ENCODE measurements around the gene GLRA1.
"Not testable (repeated sequence)": the region's sequence is repeated elsewhere in the genome, so short reads cannot be mapped to it uniquely, and the experiment has no call there.

Gene GLRA1

GRCh38 chr5:151912360-151912759, 12.3 kb downstream of the GLRA1 start:
- DNase-seq, result no peak

- no peak for DNase-seq
Measured at GRCh38 chr5:151911011-151911410, 13.6 kb downstream of the GLRA1 start.

GRCh38 chr5:151909628-151910027, 15.0 kb downstream of the GLRA1 start:
- no peak for DNase-seq

- DNase-seq, result no peak
Measured at GRCh38 chr5:151906246-151906645, 18.4 kb downstream of the GLRA1 start.

GRCh38 chr5:151905557-151905961, 19.1 kb downstream of the GLRA1 start:
- DNase-seq, result no peak

- no peak for DNase-seq
Measured at GRCh38 chr5:151904909-151905308, 19.7 kb downstream of the GLRA1 start.

- no peak for DNase-seq
Measured at GRCh38 chr5:151904127-151904526, 20.5 kb downstream of the GLRA1 start.

GRCh38 chr5:151903243-151903653, 21.4 kb downstream of the GLRA1 start:
- DNase-seq, result peak; percentile 11

- no peak for DNase-seq
Measured at GRCh38 chr5:151902215-151902614, 22.4 kb downstream of the GLRA1 start.

GRCh38 chr5:151901611-151902010, 23.0 kb downstream of the GLRA1 start:
- DNase-seq, result no peak

- no peak for DNase-seq
Measured at GRCh38 chr5:151900891-151901290, 23.8 kb downstream of the GLRA1 start.

- DNase-seq, result peak; percentile 38
Measured at GRCh38 chr5:151899399-151899798, 25.3 kb downstream of the GLRA1 start.

GRCh38 chr5:151897896-151898295, 26.8 kb downstream of the GLRA1 start:
- DNase-seq, result no peak

- no peak for DNase-seq
Measured at GRCh38 chr5:151897020-151897552, 27.6 kb downstream of the GLRA1 start.

- DNase-seq, result peak; percentile 66
Measured at GRCh38 chr5:151896031-151896691, 28.5 kb downstream of the GLRA1 start.

GRCh38 chr5:151895660-151896030, 29.0 kb downstream of the GLRA1 start:
- DNase-seq, result no peak

- DNase-seq, result not testable (repeated sequence)
Measured at GRCh38 chr5:151893485-151893884, 31.2 kb downstream of the GLRA1 start.

GRCh38 chr5:151892393-151892792, 32.3 kb downstream of the GLRA1 start:
- no peak for DNase-seq

GRCh38 chr5:151890299-151890698, 34.4 kb downstream of the GLRA1 start:
- DNase-seq, result no peak

GRCh38 chr5:151889614-151890013, 35.0 kb downstream of the GLRA1 start:
- DNase-seq, result no peak

GRCh38 chr5:151886546-151887275, 37.9 kb downstream of the GLRA1 start:
- DNase-seq, result no peak

- DNase-seq, result no peak
Measured at GRCh38 chr5:151885138-151885908, 39.3 kb downstream of the GLRA1 start.

- DNase-seq, result no peak
Measured at GRCh38 chr5:151881621-151882225, 42.9 kb downstream of the GLRA1 start.

Data from NCI-H524 treated with DMSO at 0.1 percent for 48 hours (cell line).